Measurements from ENCODE around the gene KRIT1.
A peak's percentile ranks its signal among the peaks of the same experiment; 100 is the strongest.

KRIT1 gene

GRCh38 chr7:92155108-92155739 lies 90.5 kb downstream of the KRIT1 start:
- H3K4me3 Mint-ChIP-seq: no peak overlapping the region
- TF ChIP-seq, protein P1, sequence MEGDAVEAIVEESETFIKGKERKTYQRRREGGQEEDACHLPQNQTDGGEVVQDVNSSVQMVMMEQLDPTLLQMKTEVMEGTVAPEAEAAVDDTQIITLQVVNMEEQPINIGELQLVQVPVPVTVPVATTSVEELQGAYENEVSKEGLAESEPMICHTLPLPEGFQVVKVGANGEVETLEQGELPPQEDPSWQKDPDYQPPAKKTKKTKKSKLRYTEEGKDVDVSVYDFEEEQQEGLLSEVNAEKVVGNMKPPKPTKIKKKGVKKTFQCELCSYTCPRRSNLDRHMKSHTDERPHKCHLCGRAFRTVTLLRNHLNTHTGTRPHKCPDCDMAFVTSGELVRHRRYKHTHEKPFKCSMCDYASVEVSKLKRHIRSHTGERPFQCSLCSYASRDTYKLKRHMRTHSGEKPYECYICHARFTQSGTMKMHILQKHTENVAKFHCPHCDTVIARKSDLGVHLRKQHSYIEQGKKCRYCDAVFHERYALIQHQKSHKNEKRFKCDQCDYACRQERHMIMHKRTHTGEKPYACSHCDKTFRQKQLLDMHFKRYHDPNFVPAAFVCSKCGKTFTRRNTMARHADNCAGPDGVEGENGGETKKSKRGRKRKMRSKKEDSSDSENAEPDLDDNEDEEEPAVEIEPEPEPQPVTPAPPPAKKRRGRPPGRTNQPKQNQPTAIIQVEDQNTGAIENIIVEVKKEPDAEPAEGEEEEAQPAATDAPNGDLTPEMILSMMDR (IDR thresholded peaks at IDR 0.05; ENCODE audit: unreplicated experiment in 3 of 3): no peak
- no peaks in the 10 kb centered on the region for H3K36me3 Mint-ChIP-seq (ENCODE audit: low read depth)
- no peaks in the 10 kb centered on the region for H3K27me3 Mint-ChIP-seq (ENCODE audit: low read depth)
- H3K4me1 Mint-ChIP-seq: peaks cover 18% of the 10 kb centered on the region
- no peaks in the 10 kb centered on the region for H3K9me3 Mint-ChIP-seq
- no peak overlapping the region for H3K27ac Mint-ChIP-seq

GRCh38 chr7:92150450-92151017 lies 95.2 kb downstream of the KRIT1 start:
- TF ChIP-seq, protein P1 (IDR thresholded peaks at IDR 0.05; ENCODE audit: unreplicated experiment in 3 of 3): no peak
- Mint-ChIP-seq H3K27me3 (ENCODE audit: low read depth) (peaks cover 3% of the 10 kb centered on the region), H3K4me1 (peaks cover 22% of the 10 kb centered on the region), H3K27ac (peak overlapping the region; percentile 30 to 78 (median 56)), H3K36me3 (ENCODE audit: low read depth) (no peaks in the 10 kb centered on the region), H3K9me3 (no peaks in the 10 kb centered on the region), H3K4me3 (no peak overlapping the region)

DNA sequence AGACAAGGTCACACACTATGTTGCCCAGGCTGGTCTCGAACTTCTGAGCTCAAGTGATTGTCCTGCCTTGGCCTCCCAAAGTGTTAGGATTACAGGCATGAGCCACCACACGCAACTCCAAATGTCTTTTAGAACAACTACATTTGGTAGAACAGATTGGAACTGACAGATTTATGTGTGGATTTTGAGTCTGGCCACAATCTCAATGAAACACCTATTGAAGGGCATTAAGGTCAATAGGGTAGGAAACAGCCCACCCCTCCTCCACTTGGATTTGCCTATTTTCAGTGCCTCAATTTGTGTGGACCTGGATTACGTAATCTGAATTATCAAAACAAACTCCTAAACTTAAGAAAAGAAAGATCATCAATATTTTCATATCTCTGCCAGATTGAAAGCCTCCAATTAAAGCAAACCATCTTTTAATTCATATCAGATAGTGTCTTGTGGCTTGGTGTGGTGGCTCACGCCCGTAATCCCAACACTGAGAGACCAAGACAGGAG lies 95.9 kb downstream of the KRIT1 start:
- Mint-ChIP-seq H3K9me3 (no peaks in the 10 kb centered on the region), H3K36me3 (ENCODE audit: low read depth) (no peaks in the 10 kb centered on the region), H3K27ac (no peak overlapping the region), H3K4me1 (peaks cover 19% of the 10 kb centered on the region), H3K4me3 (no peak overlapping the region), H3K27me3 (ENCODE audit: low read depth) (peaks cover 3% of the 10 kb centered on the region)
- TF ChIP-seq, protein P1 (IDR thresholded peaks at IDR 0.05; ENCODE audit: unreplicated experiment in 3 of 3): no peak
